ENCODE data around the gene BPIFB2.

DNA sequence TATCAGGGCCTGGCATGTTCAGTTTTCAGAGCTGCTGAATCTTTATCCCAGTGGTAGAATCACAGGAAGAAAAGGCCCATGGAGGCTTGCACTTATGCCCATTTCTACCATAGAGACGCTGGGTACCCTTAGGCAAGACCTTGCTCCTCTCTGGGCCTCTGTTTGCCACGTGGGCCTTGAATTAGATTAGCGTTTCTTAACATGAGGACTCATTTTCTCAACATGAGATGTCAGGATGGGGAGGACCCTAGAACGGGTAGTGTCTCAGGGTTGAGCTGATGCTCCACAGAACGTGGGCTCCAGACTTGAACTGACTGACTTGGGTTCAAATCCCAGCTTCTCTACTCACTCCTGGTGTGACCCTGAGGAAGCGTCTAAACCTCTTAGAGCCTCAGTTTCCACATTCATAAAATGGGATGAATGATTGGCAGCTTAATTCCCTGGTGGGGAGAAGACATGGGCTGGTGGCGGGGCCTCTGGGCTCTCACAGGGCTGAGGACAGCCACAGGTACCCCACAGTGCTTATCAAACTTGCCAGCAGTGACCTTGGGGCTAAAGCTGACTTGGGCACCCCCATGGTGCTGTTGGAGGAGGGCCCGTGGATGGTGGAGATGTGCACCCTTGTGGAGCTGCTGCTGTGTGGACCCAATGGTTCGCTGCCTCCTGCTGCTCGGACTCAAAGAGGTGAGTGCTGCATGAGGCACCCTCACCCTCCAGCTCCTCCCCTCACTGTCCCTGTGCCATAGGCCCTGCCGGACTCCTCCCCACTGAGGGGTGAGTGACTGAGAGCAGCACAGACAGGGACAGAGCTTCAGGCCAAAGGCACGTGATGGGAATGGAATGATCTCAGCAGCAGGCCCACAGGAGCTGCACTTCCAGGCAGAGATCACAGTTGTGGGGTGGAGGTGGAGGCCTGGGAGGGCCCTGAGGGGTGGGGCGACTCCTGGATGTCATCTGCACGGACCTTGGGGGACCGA lies 31.5 kb upstream of the BPIFB2 start:
- TF ChIP-seq CTCF (conservative IDR thresholded peaks at IDR 0.05 in 1 of 2, IDR thresholded peaks at IDR 0.05 in 1 of 2; ENCODE audit: low read depth in 1 of 2, low read length in 2 of 2) (no peak), EZH2 (IDR thresholded peaks at IDR 0.05; ENCODE audit: low read length, missing control alignments) (no peak)

Measured in fibroblast of lung (primary cell).